ENCODE results near the gene DHRSX.

DNA sequence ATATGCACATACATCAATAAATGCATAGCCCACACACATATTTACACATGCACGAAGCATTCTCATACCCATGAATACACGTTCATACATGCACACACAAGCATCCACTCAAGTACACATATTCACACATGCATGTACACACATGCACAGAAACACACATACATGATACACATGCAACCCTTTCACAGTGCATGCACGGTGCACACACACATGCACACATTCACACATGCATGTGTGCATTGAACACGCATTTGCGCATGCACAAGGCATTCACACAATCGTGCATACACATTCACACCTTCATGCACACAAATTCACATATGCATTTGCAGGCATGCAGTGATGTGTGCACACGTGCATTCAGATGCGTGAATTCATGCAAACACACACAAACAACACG, 324.5 kb downstream of the DHRSX start:
- TF ChIP-seq ZNF274 (IDR thresholded peaks at IDR 0.05; ENCODE audit: low read depth, low read length), result no peak
- no peak for TF ChIP-seq YY1 (IDR thresholded peaks at IDR 0.05; ENCODE audit: insufficient read depth, insufficient read length)
- TF ChIP-seq SUZ12 (IDR thresholded peaks at IDR 0.05; ENCODE audit: extremely low read depth, insufficient read depth, insufficient read length), result no peak
